Dermis blood vessel endothelial cell (primary cell): Measurements from ENCODE around the gene ENTREP3. TPM values are rescaled to one million over a fixed set of nuclear protein-coding genes. Genes with fewer than 3 reads are reported as not detected.
A peak's percentile ranks its signal among the peaks of the same experiment; 100 is the strongest.
"Not testable (repeated sequence)": the region's sequence is repeated elsewhere in the genome, so short reads cannot be mapped to it uniquely, and the experiment has no call there.

Experiments used
- DNase-seq: peaks from one replicate; pipeline ENCODE4 v3.0.0; 2010
- total RNA-seq: library from RNA; depleted of rRNA; stranded (reverse); fragments of >200 nt; gene quantifications from 2 replicates; pipeline ENCODE4 v1.2.3, GENCODE V29; 2014

ENTREP3 gene
- total RNA-seq, 1 donor from 2014 or later = 6.5 TPM

DNA sequence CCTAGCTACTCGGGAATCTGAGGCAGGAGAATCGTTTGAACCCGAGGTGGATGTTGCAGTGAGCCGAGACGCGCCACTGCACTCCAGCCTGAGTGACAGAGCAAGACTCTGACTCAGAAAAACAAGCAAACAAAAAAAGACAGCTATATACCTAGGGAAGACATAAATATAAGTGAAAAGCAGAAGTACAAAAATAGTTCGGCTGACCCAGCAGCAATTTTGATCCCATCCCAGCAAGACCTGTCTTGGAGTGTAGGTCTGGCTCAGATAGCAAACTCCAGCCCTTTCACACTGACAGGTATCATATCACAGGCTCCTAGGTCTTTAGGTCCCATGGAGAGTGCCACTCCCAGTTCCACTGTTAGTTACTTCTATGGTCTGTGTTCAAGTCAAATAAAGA is 32.2 kb downstream of the ENTREP3 start:
- no peak for DNase-seq

DNA sequence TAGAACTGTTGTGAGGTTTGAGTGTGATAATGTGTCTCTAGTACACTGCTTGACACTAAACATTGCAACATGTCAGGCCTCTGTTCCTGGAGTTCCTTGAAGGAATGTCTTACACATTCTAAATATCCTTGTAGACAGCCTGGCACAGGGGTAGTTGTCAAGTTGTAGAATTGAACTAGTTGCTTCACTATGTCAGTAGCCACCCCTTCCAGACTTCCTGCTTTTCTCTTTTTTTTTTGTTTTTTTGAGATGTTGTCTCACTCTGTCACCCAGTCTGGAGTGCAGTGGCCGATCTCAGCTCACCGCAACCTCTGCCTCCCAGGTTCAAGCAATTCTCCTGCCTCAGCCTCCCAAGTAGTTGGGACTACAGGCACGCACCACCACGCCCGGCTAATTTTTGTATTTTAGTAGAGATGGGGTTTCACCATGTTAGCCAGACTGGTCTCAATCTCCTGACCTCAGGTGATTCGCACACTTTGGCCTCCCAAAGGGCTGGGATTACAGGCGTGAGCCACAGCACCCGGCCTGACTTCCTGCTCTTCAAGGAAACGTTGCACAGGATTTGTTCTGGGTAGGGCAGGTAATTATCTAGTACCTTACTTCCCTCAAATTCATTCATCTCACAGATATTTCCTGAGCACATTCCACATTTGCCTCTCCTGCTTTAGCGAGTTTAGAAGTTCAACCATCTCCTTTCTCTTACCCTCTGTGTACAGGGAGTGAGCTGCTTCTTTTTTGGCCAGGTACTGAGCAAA is 34.9 kb downstream of the ENTREP3 start:
- not testable (repeated sequence) for DNase-seq

- DNase-seq = no peak
Measured at GRCh38 chr1:155219592-155220031, 35.7 kb downstream of the ENTREP3 start.

GRCh38 chr1:155218854-155219591 is 36.3 kb downstream of the ENTREP3 start:
- DNase-seq = peak; percentile 68

DNA sequence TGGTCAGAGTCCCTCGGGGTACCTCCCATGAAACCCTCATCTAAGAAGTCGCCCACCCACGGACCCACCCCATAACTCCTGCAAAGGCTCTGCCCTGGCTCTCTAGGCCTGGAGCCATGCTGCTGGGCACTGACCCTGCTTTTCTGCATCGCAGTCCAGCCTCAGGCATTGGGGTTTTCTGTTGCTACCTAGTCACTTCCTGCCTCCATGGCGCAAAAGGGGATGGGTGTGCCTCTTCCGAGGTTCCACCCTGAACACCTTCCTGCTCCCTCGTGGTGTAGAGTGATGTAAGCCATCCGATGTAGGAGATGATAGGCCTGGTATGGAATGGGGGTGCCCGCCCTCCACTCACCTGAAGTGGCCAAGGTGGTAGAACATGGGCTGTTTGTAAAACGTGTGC is 40.6 kb downstream of the ENTREP3 start:
- not testable (repeated sequence) for DNase-seq

DNA sequence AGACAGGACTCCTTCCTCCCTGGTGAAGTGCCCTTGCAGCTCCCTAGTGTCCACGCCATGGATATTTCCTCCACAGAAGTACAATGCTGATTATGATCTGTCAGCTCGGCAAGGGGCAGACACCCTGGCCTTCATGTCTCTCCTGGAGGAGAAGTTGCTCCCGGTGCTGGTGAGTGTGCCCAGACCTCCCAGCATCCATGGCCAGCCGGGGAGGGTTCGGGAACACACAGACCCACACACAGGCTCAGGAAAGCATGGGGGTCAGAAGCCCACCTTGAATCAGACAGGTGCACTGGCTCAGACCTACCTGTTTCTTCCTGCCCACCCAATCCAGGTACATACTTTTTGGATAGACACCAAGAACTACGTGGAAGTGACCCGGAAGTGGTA is 43.2 kb downstream of the ENTREP3 start:
- DNase-seq = not testable (repeated sequence)

GRCh38 chr1:155211381-155212050 is 43.8 kb downstream of the ENTREP3 start:
- peak; percentile 57 for DNase-seq

DNA sequence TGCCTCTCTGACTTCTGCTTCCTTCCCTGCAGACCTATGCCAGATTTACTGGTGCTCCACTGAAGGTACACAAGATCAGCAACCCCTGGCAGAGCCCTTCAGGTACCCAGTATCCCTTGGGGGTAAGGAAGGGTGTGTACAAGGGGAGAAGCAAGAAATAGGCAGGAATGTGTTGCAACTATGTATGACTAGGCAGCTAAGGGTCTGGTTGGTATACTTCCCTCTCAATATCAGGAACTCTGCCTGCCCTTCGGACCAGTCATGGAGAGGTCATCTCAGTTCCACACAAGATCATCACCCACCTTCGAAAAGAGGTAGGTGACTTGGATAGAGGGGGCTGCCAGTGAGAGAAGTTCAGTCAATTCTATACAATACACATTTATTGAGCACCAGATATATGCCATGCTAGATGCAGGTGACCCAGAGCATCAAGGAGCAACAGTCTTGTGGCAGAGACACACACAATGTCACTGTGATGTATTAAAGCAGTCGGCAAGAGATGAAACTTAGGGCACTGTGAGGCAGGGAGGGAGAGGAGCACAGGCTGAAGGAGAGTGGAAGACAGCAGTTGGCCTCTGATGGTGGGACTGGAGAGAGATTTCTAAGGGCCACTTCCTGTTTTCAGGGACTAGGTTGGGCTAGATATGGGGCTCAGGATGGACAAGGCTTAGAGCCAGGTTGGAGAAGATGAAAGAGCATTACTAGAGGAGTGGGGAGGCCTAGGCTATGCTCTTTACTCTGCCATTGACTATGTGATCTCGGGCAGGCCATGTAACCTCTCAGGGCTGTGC is 44.8 kb downstream of the ENTREP3 start:
- no peak for DNase-seq

GRCh38 chr1:155209312-155209721 is 46.0 kb downstream of the ENTREP3 start:
- DNase-seq = no peak

- peak; percentile 89 for DNase-seq
Measured at GRCh38 chr1:155208541-155209311, 46.6 kb downstream of the ENTREP3 start, which contains the start of gene MTX1. MTX1 (plus strand) TSS chr1:155208695; CDS start chr1:155208805, 110 bp downstream.

- DNase-seq = peak; percentile 47
Measured at GRCh38 chr1:155207806-155208540, 47.3 kb downstream of the ENTREP3 start, which contains the start of gene THBS3. THBS3 (minus strand) TSS chr1:155207897; CDS start chr1:155207876, 21 bp downstream.

- peak; percentile 92 for DNase-seq
Measured at GRCh38 chr1:155206891-155207805, 48.1 kb downstream of the ENTREP3 start.

DNA sequence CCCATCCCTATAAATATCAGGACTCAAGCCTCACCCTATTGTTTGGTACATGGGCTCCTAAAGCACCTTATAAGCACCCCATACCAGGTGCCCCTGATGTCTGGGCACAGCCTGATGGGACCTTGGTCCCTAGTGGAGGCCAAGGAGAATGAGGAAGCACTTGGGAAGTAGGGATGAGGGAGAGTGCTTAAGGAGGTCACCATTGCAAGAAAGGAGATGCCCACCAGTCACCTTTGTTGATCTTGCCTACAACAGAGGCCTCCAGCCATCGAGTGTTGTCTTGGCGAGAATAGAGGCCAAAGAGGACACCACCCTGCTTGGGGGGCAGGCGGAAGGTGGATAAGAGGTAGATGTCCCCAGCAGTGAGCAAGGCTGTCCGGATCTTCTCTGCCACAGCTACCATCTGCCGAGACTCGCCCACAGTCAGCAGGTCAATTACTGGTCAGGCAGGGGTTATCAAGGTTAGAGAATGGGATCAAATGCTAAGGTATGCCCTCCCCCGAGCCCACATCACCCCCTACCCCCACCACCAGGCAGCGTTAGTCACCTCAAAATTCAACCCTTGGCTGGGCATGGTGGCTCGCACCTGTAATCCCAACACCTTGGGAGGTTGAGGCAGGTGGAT is 49.2 kb downstream of the ENTREP3 start:
- no peak for DNase-seq

- no peak for DNase-seq
Measured at GRCh38 chr1:155205035-155205434, 50.2 kb downstream of the ENTREP3 start.

GRCh38 chr1:155202731-155203515 is 52.4 kb downstream of the ENTREP3 start:
- no peak for DNase-seq

DNA sequence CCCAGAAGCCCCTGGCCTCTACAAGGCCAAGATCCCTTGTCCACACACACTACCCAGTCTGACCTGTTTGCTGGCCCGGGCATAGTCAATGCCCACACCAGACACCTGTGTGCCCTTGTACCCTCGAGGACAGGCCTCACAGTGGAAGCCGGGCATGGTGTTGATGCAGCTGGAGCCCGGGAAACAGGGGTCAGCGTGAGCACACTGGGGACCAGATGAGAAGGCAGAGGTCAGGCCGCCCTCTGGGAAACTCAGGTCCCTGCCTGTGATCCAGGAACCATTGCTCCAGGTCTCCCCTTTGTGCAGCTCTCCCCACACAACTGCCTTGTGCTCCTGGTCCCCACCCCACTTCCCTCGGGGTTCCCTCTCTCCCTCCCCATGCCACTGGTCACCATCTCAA is 53.1 kb downstream of the ENTREP3 start:
- no peak for DNase-seq

- DNase-seq = no peak
Measured at GRCh38 chr1:155200920-155201319, 54.4 kb downstream of the ENTREP3 start.

GRCh38 chr1:155199792-155200191 is 55.5 kb downstream of the ENTREP3 start:
- no peak for DNase-seq
